ENCODE data around the gene EYA3.

GRCh38 chr1:28088168-28088961 lies at the start of gene EYA3:
- peak in 4 of 11 experiments; percentile 32 to 55 (median 40) for TF ChIP-seq CTCF (IDR thresholded peaks at IDR 0.05 in 8 of 11, conservative IDR thresholded peaks at IDR 0.05 in 3 of 11)
- no peak for TF ChIP-seq POLR2A (IDR thresholded peaks at IDR 0.05)
- TF ChIP-seq POLR2AphosphoS5 (IDR thresholded peaks at IDR 0.05) = peak; percentile 89 to 91 (median 91)
